Stomach (tissue), 4 donors: ENCODE results near the gene DCTN4.

Source experiments
- CTCF ChIP-seq, 7 experiments: fragments of 450-650 bp in 4 of 7; fragments of 200-600 bp in 3 of 7; sonication (generic) in 3 of 7; IDR thresholded peaks; one replicate each; pipeline ENCODE4 v1.5.1; 2016 to 2019; ENCODE audit warnings: antibody characterized with exemption in 7 of 7, control low read depth in 2 of 7, mild to moderate bottlenecking in 1 of 7
- POLR2AphosphoS5 ChIP-seq, 3 donors: sonication (generic); formaldehyde crosslinking; IDR thresholded peaks; one replicate each; pipeline ENCODE4 v1.6.1; 2016; ENCODE audit warnings: antibody characterized with exemption in 3 of 3

- TF ChIP-seq CTCF (IDR thresholded peaks at IDR 0.05) (no peak), POLR2AphosphoS5 (IDR thresholded peaks at IDR 0.05) (no peak)
Observed at GRCh38 chr5:150661821-150662596, 96.8 kb downstream of the DCTN4 start.
